Measurements from ENCODE around the gene SNRPD2. TPM values are rescaled to one million over a fixed set of nuclear protein-coding genes. Genes with fewer than 3 reads are reported as not detected.
A peak's percentile ranks its signal among the peaks of the same experiment; 100 is the strongest.
"Not testable (repeated sequence)": the region's sequence is repeated elsewhere in the genome, so short reads cannot be mapped to it uniquely, and the experiment has no call there.

SNRPD2 gene
- 841 TPM for polyA plus RNA-seq

- Mint-ChIP-seq H3K4me1 (peaks cover 6 to 14% (median 12%) of the 10 kb centered on the region in 3 donors), H3K9me3 (no peaks in the 10 kb centered on the region), H3K27ac (peak within 1 kb of the TSS; percentile 89 to 98 (median 96)), H3K4me3 (peak within 1 kb of the TSS; percentile 88 to 100 (median 98)), H3K36me3 (peaks cover 3% of the 10 kb centered on the region), H3K27me3 (no peaks in the 10 kb centered on the region)
These were observed at the start of gene SNRPD2 for GRCh38 chr19:45691516-45692186. Gene SNRPD2, minus strand, starts transcription at chr19:45691953. Its CDS starts 65 bp downstream, at chr19:45691888.

DNA sequence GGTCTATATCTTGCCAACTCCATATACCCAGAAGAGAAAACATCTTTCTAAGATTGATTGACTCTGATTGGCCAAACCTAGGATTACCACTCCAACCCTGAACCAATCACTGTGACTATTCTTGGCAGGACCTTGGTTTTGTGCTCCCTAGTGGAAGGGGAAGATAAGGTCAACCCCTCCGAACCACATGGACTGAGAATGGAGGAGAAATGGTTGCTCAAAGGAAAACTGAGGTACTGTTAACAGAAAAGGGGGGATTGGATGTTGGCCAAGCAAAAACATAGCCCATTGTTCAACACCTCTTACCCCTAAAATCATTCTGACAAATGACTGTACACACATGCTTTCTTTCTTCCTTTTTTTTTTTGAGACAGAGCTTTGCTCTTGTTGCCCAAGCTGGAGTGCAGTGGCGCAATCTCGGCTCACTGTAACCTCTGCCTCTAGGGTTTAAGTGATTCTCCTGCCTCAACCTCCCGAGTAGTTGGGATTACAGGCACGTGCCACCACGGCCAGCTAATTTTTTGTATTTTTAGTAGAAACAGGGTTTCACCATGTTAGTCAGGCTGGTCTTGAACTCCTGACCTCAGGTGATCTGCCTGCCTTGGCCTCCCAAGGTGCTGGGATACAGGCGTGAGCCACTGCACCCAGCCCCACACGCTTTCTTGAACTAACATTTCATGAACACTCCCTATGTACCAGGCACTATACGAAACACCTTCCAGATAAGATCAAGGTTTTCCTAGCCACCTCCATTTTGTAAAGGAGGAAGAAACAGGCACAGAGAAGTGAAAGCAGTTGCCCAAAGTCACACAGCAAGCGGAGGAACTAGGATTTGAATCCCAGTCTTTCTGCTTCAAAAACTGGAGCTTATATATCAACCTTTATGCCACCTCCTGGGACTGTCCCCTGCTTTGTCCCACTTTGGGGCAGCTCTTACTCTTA lies 48.0 kb upstream of the SNRPD2 start:
- no peak overlapping the region for H3K4me3 Mint-ChIP-seq
- H3K27ac Mint-ChIP-seq: peak overlapping the region in 1 of 3 donors; percentile 80

GRCh38 chr19:45733160-45733810 lies 41.5 kb upstream of the SNRPD2 start, which contains the start of gene MEIOSIN:
Gene MEIOSIN, plus strand, starts transcription at chr19:45733439. Its CDS starts 1,938 bp downstream, at chr19:45735377.
- Mint-ChIP-seq H3K27me3 (no peaks in the 10 kb centered on the region), H3K4me3 (peak within 1 kb of the TSS in 1 of 4 donors; percentile 74), H3K4me1 (peaks cover 13 to 15% (median 15%) of the 10 kb centered on the region in 3 donors), H3K36me3 (peaks cover 3% of the 10 kb centered on the region), H3K9me3 (no peaks in the 10 kb centered on the region), H3K27ac (peak within 1 kb of the TSS in 1 of 3 donors; percentile 32)

More for the DNA sequence above, 48.0 kb upstream of the SNRPD2 start:
- Mint-ChIP-seq H3K27me3 (peaks cover 1% of the 10 kb centered on the region), H3K36me3 (peaks cover under 1% of the 10 kb centered on the region), H3K4me1 (peaks cover 0 to 1% (median 0%) of the 10 kb centered on the region in 3 donors), H3K9me3 (no peaks in the 10 kb centered on the region)

GRCh38 chr19:45730368-45731288 lies 38.9 kb upstream of the SNRPD2 start, which contains the start of gene FBXO46:
Gene FBXO46, minus strand, starts transcription at chr19:45730896. Its CDS starts 17,401 bp downstream, at chr19:45713495.
- Mint-ChIP-seq H3K4me1 (peaks cover 15 to 28% (median 22%) of the 10 kb centered on the region in 3 donors), H3K4me3 (peak within 1 kb of the TSS; percentile 84 to 98 (median 94)), H3K27me3 (no peaks in the 10 kb centered on the region), H3K36me3 (peaks cover 3% of the 10 kb centered on the region), H3K27ac (peak within 1 kb of the TSS; percentile 46 to 97 (median 87)), H3K9me3 (no peaks in the 10 kb centered on the region)

DNA sequence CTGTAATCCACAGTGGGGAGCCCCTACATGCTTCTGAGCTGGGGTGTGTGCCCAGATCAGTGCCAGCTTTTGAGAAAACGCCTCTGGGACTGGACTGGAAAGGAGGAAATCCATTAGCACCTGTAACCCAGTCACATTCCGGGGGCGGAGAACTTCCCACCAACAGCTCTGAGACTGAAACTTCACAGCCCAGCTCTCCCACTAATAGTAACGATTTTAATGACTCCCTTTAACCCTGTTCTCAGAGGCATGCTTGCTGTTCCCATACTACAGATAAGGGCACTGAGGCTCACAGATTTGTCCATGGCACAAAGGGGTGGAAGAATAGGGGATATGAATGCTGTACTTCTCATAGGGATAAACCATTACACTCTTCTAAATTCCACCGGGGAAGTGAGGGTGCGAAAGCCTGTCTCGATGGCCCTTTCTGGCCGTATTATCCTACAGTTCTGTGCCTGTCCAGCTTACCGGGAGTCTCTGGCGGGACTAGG lies 38.1 kb upstream of the SNRPD2 start:
- Mint-ChIP-seq H3K9me3 (no peaks in the 10 kb centered on the region), H3K4me1 (peaks cover 15 to 28% (median 22%) of the 10 kb centered on the region in 3 donors)

GRCh38 chr19:45728683-45729082 lies 36.9 kb upstream of the SNRPD2 start:
- Mint-ChIP-seq H3K27ac (peak overlapping the region in 1 of 3 donors; percentile 31), H3K4me1 (peaks cover 21 to 32% (median 24%) of the 10 kb centered on the region in 3 donors), H3K4me3 (peak overlapping the region in 3 of 4 donors; percentile 16 to 84 (median 28))
- not testable (repeated sequence) for H3K9me3 Mint-ChIP-seq, H3K36me3 Mint-ChIP-seq, H3K27me3 Mint-ChIP-seq

More for the DNA sequence above, 38.1 kb upstream of the SNRPD2 start:
- Mint-ChIP-seq H3K27me3 (no peaks in the 10 kb centered on the region), H3K27ac (peak overlapping the region; percentile 31 to 97 (median 46)), H3K4me3 (peak overlapping the region; percentile 84 to 98 (median 94)), H3K36me3 (peaks cover 3% of the 10 kb centered on the region)

DNA sequence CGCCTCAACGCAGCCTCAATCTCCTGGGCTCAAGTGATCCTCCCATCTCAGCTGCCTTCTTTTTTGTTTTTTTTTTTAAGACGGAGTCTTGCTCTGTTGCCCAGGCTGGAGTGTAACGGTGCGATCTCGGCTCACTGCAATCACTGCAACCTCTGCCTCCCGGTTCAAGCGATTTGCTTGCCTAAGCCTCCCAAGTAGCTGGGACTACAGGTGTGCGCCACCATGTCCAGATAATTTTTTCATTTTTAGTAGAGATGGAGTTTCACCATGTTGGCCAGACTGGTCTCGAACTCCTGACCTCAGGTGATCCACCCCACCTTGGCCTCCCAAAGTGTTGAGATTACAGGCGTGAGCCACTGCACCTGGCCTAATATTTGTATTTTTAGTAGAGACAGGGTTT lies 28.3 kb upstream of the SNRPD2 start:
- H3K27me3 Mint-ChIP-seq, H3K4me3 Mint-ChIP-seq, H3K9me3 Mint-ChIP-seq: not testable (repeated sequence)
- Mint-ChIP-seq H3K36me3 (peaks cover 12% of the 10 kb centered on the region), H3K27ac (peak overlapping the region in 1 of 3 donors; percentile 71), H3K4me1 (peaks cover 24 to 35% (median 32%) of the 10 kb centered on the region in 3 donors)

GRCh38 chr19:45717983-45718650 lies 26.4 kb upstream of the SNRPD2 start:
- Mint-ChIP-seq H3K4me3 (peak overlapping the region; percentile 78 to 96 (median 92)), H3K27ac (peak overlapping the region; percentile 84 to 98 (median 97)), H3K4me1 (peaks cover 21 to 37% (median 28%) of the 10 kb centered on the region in 3 donors), H3K9me3 (peaks cover 0 to 3% (median 0%) of the 10 kb centered on the region in 3 donors), H3K36me3 (peaks cover 11% of the 10 kb centered on the region), H3K27me3 (no peaks in the 10 kb centered on the region)

GRCh38 chr19:45717131-45717982 lies 25.6 kb upstream of the SNRPD2 start:
- peaks cover 21 to 37% (median 28%) of the 10 kb centered on the region in 3 donors for H3K4me1 Mint-ChIP-seq
- peaks cover 9% of the 10 kb centered on the region for H3K36me3 Mint-ChIP-seq
- H3K27me3 Mint-ChIP-seq: no peaks in the 10 kb centered on the region
- peak overlapping the region; percentile 84 to 98 (median 97) for H3K27ac Mint-ChIP-seq
- H3K4me3 Mint-ChIP-seq: peak overlapping the region; percentile 88 to 99 (median 96)
- H3K9me3 Mint-ChIP-seq: peaks cover 0 to 3% (median 0%) of the 10 kb centered on the region in 3 donors

DNA sequence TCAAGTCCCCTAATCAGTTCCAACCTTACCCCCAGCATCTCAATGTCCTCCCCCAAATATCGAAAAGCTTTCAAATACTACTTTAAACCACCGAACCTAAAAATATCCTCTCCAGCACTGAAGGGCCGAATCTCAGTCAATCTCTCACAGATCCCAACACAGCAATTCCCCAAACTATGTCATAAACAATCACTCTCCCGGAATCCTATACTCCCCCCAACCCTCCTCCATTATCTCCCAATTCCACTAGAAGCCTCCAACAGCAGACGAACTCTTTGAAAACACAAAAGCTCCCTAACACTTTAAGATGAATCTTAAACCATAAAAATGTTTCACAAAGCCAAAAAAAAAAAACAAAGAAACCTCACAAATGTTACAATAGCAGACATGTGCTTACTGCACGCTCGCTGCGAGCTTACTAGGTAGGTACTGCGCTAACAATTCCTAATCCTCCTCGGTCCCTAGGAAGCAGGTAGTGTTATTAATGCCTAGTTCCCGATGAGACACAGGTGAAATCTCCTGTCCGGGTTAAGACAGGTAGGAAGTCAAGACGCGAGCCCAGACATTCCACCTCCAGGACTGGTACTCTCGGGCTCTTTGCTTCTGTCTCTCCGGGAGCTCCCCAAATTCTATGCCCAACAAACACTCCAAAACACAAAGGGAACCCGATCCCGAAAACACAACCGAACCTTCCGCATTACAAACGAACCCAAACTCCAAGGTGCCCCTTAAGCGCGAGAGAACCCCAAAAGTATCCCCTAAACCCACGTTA lies 24.8 kb upstream of the SNRPD2 start:
- Mint-ChIP-seq H3K4me3 (peak overlapping the region; percentile 88 to 99 (median 96)), H3K27ac (peak overlapping the region; percentile 84 to 98 (median 97)), H3K4me1 (peaks cover 21 to 35% (median 28%) of the 10 kb centered on the region in 3 donors), H3K9me3 (peaks cover 0 to 3% (median 0%) of the 10 kb centered on the region in 3 donors), H3K27me3 (no peaks in the 10 kb centered on the region), H3K36me3 (peaks cover 9% of the 10 kb centered on the region)

- Mint-ChIP-seq H3K27me3 (no peaks in the 10 kb centered on the region), H3K36me3 (peaks cover 9% of the 10 kb centered on the region), H3K4me3 (peak overlapping the region in 3 of 4 donors; percentile 30 to 69 (median 55)), H3K9me3 (peaks cover 0 to 3% (median 0%) of the 10 kb centered on the region in 3 donors), H3K4me1 (peaks cover 27 to 39% (median 34%) of the 10 kb centered on the region in 3 donors), H3K27ac (peak overlapping the region in 1 of 3 donors; percentile 88)
These were observed 23.4 kb upstream of the SNRPD2 start for GRCh38 chr19:45715139-45715538.

Measured in IgD-negative memory B cell (primary cell).